ENCODE measurements around the gene PLIN4.

DNA sequence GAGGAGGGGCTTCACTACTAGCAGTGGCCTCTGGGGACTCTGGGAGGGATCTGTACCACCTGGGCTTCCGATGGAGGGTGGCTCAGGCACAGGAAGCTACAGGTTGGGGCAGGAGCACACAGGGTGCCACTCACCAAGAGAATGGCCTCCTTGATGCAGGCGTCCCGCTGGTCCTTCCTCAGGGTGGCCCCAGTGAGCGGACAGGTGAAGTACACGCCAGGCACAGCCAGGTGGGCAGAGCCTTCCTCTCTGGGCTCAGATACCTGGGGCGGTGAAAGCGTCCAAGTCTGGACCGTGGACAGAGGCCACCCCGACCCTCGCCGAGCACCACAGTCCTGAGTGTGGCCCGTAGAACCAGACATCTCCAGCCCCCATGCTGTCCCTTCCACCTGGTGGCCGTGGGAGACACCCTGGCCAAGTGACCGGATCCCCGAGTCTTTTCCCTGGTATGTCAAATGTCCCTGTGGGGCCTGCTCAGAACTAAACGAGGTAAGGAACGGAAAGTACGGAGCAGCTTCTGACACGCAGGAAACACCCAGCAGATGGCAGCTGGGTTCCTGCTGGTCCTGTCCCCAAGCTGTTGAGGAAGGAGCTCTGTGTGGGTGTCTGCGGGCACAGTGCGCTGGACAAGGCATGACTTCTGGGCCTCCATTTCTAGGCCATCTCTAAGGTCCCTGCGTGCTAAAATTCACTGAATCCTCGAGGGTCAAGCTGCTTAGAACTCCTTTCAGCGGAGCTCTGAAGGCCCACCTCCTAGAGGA, 65.9 kb downstream of the PLIN4 start:
- TF ChIP-seq, protein P1, sequence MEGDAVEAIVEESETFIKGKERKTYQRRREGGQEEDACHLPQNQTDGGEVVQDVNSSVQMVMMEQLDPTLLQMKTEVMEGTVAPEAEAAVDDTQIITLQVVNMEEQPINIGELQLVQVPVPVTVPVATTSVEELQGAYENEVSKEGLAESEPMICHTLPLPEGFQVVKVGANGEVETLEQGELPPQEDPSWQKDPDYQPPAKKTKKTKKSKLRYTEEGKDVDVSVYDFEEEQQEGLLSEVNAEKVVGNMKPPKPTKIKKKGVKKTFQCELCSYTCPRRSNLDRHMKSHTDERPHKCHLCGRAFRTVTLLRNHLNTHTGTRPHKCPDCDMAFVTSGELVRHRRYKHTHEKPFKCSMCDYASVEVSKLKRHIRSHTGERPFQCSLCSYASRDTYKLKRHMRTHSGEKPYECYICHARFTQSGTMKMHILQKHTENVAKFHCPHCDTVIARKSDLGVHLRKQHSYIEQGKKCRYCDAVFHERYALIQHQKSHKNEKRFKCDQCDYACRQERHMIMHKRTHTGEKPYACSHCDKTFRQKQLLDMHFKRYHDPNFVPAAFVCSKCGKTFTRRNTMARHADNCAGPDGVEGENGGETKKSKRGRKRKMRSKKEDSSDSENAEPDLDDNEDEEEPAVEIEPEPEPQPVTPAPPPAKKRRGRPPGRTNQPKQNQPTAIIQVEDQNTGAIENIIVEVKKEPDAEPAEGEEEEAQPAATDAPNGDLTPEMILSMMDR (optimal IDR thresholded peaks at IDR 0.05 in 1 of 3, IDR thresholded peaks at IDR 0.05 in 1 of 3, conservative IDR thresholded peaks at IDR 0.05 in 1 of 3; ENCODE audit: extremely low read depth in 1 of 3, insufficient read depth in 2 of 3, low read length in 3 of 3) = no peak
- no peak for TF ChIP-seq EZH2 (IDR thresholded peaks at IDR 0.05; ENCODE audit: low read length)

Measured in keratinocyte (primary cell).